Right atrium auricular region (tissue), 2 donors: ENCODE measurements around the gene IGLL1. TPM values are rescaled to one million over a fixed set of nuclear protein-coding genes. Genes with fewer than 3 reads are reported as not detected.

Source experiments
- DNase-seq: peaks from one replicate; pipeline ENCODE4 v3.0.0-alpha.2; 2019; ENCODE audit warnings: low spot score
- H3K27ac ChIP-seq, 2 donors: fragments of 200-600 bp; sonication (generic); 1 replicate in 1 of 2; 2 replicates in 1 of 2; pipeline ENCODE4 v1.5.1; 2016 to 2019
- H3K27me3 ChIP-seq, 2 donors: fragments of 200-600 bp; sonication (generic); one replicate each; pipeline versions ENCODE4 v1.5.1 to v1.6.0; 2017 to 2019
- H3K36me3 ChIP-seq: fragments of 200-600 bp; sonication (generic); one replicate; pipeline ENCODE4 v1.5.1; 2016
- H3K4me1 ChIP-seq, 2 donors: fragments of 200-600 bp; sonication (generic); one replicate each; pipeline versions ENCODE4 v1.5.1 to v1.6.0; 2017 to 2019
- H3K4me3 ChIP-seq, 2 donors: fragments of 200-600 bp; sonication (generic); 1 replicate in 1 of 2; 2 replicates in 1 of 2; pipeline ENCODE4 v1.5.1; 2017 to 2019; ENCODE audit warnings: mild to moderate bottlenecking in 1 of 2, moderate library complexity in 1 of 2
- H3K9me3 ChIP-seq, 2 donors: fragments of 200-600 bp; sonication (generic); one replicate each; pipeline ENCODE4 v1.5.1; 2019
- CTCF ChIP-seq, 2 donors: fragments of 200-600 bp; sonication (generic); IDR thresholded peaks; one replicate each; pipeline ENCODE4 v1.5.1; 2019; ENCODE audit warnings: antibody characterized with exemption in 2 of 2
- total RNA-seq, 2 donors: library from RNA; depleted of rRNA; stranded (reverse); fragments of >200 nt; gene quantifications; one replicate each; pipeline ENCODE4 v1.1.0, GENCODE V29; 2016

Gene IGLL1
- total RNA-seq, 2 donors from 2014 or later = not detected

GRCh38 chr22:23533328-23533762 lies 46.7 kb downstream of the IGLL1 start:
- H3K36me3 ChIP-seq = no peaks in the 10 kb centered on the region
- H3K4me1 ChIP-seq = no peaks in the 10 kb centered on the region
- no peak for DNase-seq
- H3K27ac ChIP-seq = no peak overlapping the region
- H3K9me3 ChIP-seq = no peaks in the 10 kb centered on the region
- peak in 1 of 2 donors; percentile 29 for TF ChIP-seq CTCF (IDR thresholded peaks at IDR 0.05)
- no peak overlapping the region for H3K4me3 ChIP-seq
- H3K27me3 ChIP-seq = no peaks in the 10 kb centered on the region

DNA sequence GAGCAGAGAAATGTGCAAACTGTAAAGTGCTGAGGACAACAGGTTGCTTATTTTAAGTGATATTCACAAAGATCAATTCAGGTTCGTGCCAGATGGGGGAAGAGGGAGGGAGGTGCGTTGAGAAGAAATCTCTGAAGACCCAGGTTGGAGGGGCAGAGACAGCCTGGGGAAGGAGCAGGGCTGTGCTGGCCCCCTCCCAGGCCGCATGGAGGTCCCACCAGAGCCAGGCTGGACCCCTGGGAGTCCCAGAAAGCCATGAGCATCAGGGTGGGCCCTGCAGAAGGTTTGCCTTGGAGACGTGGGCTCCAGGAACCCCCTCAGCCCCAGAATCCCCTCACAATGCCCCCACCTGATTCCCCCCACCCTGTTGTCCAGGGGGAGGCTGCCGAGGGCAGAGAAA lies 47.4 kb downstream of the IGLL1 start:
- Histone ChIP-seq H3K27me3 (no peaks in the 10 kb centered on the region), H3K9me3 (no peaks in the 10 kb centered on the region), H3K36me3 (no peaks in the 10 kb centered on the region), H3K4me3 (no peak overlapping the region), H3K27ac (no peak overlapping the region), H3K4me1 (no peaks in the 10 kb centered on the region)
- DNase-seq = no peak
- no peak for TF ChIP-seq CTCF (IDR thresholded peaks at IDR 0.05)

GRCh38 chr22:23531966-23532705 lies 48.0 kb downstream of the IGLL1 start:
- Histone ChIP-seq H3K4me1 (no peaks in the 10 kb centered on the region), H3K27ac (no peak overlapping the region), H3K27me3 (no peaks in the 10 kb centered on the region), H3K36me3 (no peaks in the 10 kb centered on the region), H3K9me3 (no peaks in the 10 kb centered on the region), H3K4me3 (no peak overlapping the region)
- no peak for TF ChIP-seq CTCF (IDR thresholded peaks at IDR 0.05)
- DNase-seq = no peak

GRCh38 chr22:23531283-23531956 lies 48.7 kb downstream of the IGLL1 start:
- no peak for DNase-seq
- Histone ChIP-seq H3K4me3 (no peak overlapping the region), H3K36me3 (no peaks in the 10 kb centered on the region), H3K27ac (no peak overlapping the region), H3K4me1 (no peaks in the 10 kb centered on the region), H3K9me3 (no peaks in the 10 kb centered on the region), H3K27me3 (no peaks in the 10 kb centered on the region)
- TF ChIP-seq CTCF (IDR thresholded peaks at IDR 0.05) = no peak

GRCh38 chr22:23530766-23531282 lies 49.3 kb downstream of the IGLL1 start:
- Histone ChIP-seq H3K4me1 (no peaks in the 10 kb centered on the region), H3K27ac (no peak overlapping the region), H3K9me3 (no peaks in the 10 kb centered on the region), H3K4me3 (no peak overlapping the region), H3K36me3 (no peaks in the 10 kb centered on the region), H3K27me3 (no peaks in the 10 kb centered on the region)
- DNase-seq = no peak
- TF ChIP-seq CTCF (IDR thresholded peaks at IDR 0.05) = no peak
